Lower lobe of right lung (tissue), 2 donors: Measurements from ENCODE around the gene SH3BGRL2. TPM values are rescaled to one million over a fixed set of nuclear protein-coding genes. Genes with fewer than 3 reads are reported as not detected.

Source experiments
- ATAC-seq, 2 donors: fragments of 200-7000 bp; cut with Tn5 transposase; one replicate each; pipeline ENCODE4 v1.9.1; 2020 to 2022; ENCODE audit warnings: mild to moderate bottlenecking in 2 of 2, moderate library complexity in 2 of 2
- DNase-seq: peaks from one replicate; pipeline ENCODE4 v3.0.0-alpha.2; 2020
- H3K27ac ChIP-seq: fragments of 200-600 bp; one replicate; pipeline ENCODE4 v1.8.0; 2022
- H3K27me3 ChIP-seq: fragments of 200-600 bp; one replicate; pipeline ENCODE4 v1.8.0; 2022; ENCODE audit warnings: low read depth
- H3K36me3 ChIP-seq: fragments of 200-600 bp; one replicate; pipeline ENCODE4 v1.8.0; 2022; ENCODE audit warnings: mild to moderate bottlenecking
- H3K4me1 ChIP-seq: fragments of 200-600 bp; one replicate; pipeline ENCODE4 v1.8.0; 2022
- H3K4me3 ChIP-seq: fragments of 200-600 bp; one replicate; pipeline ENCODE4 v1.8.0; 2022; ENCODE audit warnings: mild to moderate bottlenecking
- H3K9me3 ChIP-seq: fragments of 200-600 bp; one replicate; pipeline ENCODE4 v1.8.0; 2022
- intact Hi-C: fragments of 100-400 bp; cut with DNase I; formaldehyde crosslinking; loops from one replicate; pipeline ENCODE4 v1.11.0; 2022
- total RNA-seq: library from RNA; stranded (reverse); fragmentation: NEBNext Ultra II Directional; extraction: Animal tissue kit (Norgen Biotek cat#: 25700); gene quantifications from one replicate; pipeline ENCODE4 v1.2.1, GENCODE V29; 2021
- TF ChIP-seq, protein P1 (sequence below): fragments of 200-600 bp; IDR thresholded peaks from one replicate; pipeline ENCODE4 v1.8.0; 2022; ENCODE audit warnings: antibody characterized with exemption, mild to moderate bottlenecking
- donor health status: DM: no; HTN: yes; CAD: no; lungs with severe emphysema.

The SH3BGRL2 gene
- total RNA-seq, 1 donor from 2014 or later: 28.9 TPM

DNA sequence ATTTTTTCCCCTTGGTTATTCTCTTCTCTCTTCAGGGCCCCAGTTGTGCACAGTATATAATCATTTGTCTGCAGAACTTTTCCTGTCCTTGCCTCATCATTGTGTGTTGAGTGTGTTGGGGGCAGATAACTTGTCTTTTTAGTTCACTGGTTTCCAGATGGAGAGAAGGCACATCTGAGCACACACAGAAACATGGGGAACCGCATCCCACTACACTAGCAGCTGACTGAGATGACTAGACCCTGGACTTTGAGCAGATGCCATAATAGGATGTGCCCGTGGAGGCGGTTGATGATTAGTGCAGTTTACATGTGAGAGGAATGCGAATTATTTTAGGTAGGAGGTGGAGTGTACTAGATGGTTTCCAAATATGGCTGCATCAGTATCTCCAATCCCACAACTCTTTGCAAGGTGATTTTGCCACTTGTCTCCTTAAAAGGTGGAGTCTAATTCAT, 26.5 kb upstream of the SH3BGRL2 start:
- H3K36me3 ChIP-seq: no peaks in the 10 kb centered on the region
- H3K4me3 ChIP-seq: no peak overlapping the region
- intact Hi-C loops: no loop called here
- no peaks in the 10 kb centered on the region for H3K9me3 ChIP-seq
- TF ChIP-seq, protein P1, sequence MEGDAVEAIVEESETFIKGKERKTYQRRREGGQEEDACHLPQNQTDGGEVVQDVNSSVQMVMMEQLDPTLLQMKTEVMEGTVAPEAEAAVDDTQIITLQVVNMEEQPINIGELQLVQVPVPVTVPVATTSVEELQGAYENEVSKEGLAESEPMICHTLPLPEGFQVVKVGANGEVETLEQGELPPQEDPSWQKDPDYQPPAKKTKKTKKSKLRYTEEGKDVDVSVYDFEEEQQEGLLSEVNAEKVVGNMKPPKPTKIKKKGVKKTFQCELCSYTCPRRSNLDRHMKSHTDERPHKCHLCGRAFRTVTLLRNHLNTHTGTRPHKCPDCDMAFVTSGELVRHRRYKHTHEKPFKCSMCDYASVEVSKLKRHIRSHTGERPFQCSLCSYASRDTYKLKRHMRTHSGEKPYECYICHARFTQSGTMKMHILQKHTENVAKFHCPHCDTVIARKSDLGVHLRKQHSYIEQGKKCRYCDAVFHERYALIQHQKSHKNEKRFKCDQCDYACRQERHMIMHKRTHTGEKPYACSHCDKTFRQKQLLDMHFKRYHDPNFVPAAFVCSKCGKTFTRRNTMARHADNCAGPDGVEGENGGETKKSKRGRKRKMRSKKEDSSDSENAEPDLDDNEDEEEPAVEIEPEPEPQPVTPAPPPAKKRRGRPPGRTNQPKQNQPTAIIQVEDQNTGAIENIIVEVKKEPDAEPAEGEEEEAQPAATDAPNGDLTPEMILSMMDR: no peak
- ATAC-seq (no peak), DNase-seq (no peak)
- no peaks in the 10 kb centered on the region for H3K4me1 ChIP-seq
- H3K27ac ChIP-seq: no peak overlapping the region
- H3K27me3 ChIP-seq: no peaks in the 10 kb centered on the region

DNA sequence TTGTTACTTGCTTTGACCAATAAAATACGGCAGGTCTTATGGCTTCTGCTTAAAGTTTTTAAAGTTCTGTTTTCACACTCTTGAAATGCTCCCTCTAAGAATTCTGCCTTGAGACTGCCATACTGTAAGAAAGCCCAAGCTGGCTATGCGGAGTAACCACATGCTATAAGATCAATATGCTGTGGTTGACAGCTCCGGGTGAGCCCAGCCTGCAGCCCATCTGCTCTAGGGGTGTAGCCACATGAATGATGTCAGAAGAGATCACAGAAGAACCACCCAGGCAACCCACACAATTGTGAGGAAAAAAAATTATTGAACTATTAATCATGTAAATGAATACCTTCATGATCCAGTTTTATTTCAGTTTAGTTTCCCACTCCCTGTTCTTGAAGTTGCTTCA, 26.1 kb upstream of the SH3BGRL2 start:
- intact Hi-C loops: no loop called here
- ATAC-seq: no peak
- no peaks in the 10 kb centered on the region for H3K9me3 ChIP-seq
- no peak overlapping the region for H3K4me3 ChIP-seq
- H3K27ac ChIP-seq: no peak overlapping the region
- no peaks in the 10 kb centered on the region for H3K36me3 ChIP-seq
- H3K4me1 ChIP-seq: no peaks in the 10 kb centered on the region
- DNase-seq: no peak
- TF ChIP-seq, protein P1: no peak
- H3K27me3 ChIP-seq: no peaks in the 10 kb centered on the region

DNA sequence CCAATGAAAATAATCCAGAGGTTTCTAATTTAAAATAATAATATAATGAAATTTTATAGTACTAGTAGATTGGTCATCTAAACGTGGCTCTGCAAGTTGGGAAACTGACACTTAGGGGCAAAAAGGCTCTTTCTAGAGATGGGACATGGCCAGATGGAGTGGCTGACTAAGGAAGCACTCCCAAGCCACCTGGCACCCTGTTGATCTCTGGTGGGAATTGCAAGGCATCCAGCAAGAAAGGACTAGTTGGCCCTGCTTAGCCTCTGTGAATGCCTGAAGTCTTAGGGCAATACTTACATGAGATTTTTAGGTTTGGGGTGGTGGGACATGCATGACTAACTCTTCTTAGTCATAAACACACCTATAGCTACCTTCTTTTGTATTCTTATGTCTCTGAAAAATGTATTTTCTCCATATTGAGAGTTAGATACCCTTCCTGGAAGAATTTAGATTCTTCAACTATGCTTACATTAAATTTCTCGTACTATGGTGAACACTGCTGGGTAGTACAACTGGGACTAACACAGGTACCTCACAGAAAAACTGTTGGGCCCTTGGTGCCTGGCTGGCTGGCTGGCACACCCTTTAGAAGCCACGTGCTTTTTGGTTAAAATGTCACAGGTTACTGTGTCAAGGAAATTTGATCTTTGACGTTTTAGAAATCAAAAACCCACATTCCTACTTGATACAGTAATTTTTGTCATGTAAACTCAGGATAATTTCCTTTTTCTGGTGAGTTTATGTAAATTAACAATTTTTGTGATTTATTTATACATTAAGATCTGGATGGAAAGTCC, 25.0 kb upstream of the SH3BGRL2 start:
- DNase-seq (no peak), ATAC-seq (no peak)
- Histone ChIP-seq H3K4me1 (no peaks in the 10 kb centered on the region), H3K27me3 (no peaks in the 10 kb centered on the region), H3K9me3 (no peaks in the 10 kb centered on the region), H3K36me3 (no peaks in the 10 kb centered on the region), H3K4me3 (no peak overlapping the region), H3K27ac (no peak overlapping the region)
- intact Hi-C loops: no loop called here
- TF ChIP-seq, protein P1: no peak

DNA sequence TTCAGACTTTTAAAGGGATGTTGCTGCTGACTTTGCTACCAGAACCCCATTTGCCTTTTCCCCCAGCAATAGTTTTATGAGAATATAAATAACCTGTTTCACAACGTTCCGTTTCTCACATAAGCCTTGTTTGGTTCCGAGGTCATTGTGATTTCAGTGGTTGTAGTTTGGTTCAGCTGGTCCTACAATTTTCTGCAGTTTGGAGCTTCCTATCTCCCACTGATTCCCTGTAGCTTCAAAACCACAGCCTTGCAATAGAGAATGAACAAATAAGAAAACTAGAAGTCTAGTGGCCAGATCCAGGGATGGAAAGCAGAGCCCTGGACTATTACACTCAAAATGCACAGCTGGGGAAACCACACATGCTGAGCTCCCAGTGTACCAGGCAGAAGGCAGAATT, 24.1 kb upstream of the SH3BGRL2 start:
- TF ChIP-seq, protein P1: no peak
- intact Hi-C loops: no loop called here
- Histone ChIP-seq H3K27me3 (no peaks in the 10 kb centered on the region), H3K36me3 (no peaks in the 10 kb centered on the region), H3K27ac (no peak overlapping the region), H3K4me1 (no peaks in the 10 kb centered on the region), H3K4me3 (no peak overlapping the region), H3K9me3 (no peaks in the 10 kb centered on the region)
- DNase-seq (no peak), ATAC-seq (no peak)

DNA sequence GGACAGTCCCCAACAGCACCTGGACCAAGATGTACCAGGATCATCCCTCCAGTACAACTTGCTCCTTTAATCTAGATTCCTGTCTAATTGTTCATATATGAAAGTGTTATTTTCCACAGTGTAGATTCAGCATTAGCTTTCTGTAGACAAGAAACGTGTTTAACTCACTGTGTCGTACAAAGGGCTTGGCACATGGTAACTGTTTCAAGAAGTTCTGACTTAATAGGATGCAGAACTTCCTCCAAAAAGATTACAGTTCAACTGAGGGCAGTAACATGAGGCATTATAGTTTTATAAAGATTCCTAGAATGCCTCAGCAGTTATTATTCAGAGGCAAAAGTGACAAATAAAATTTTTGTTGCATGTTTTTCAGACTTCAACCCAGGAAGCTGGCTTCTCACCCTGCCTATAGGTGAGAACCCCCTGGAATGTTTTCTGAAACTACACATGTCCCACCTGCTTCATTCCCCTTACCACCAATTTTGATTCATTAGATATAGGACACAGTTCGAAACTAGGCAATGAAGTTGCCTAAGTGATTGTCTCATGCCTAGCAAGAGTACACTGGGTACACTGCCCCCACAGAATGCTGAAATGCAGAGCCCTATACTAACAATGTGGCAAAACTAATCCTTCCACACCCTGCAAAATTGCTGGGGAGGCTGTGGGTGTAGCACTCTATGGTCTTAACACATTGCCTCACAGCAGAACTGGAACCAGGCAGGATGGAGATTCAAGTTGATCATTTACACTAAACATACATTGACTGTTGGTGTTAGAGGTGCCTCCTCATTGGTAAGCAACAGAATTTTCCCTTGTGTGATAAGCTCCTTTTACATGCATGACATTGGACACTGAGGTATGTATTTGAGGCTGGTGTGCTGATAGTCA, 22.6 kb upstream of the SH3BGRL2 start:
- Histone ChIP-seq H3K36me3 (no peaks in the 10 kb centered on the region), H3K9me3 (no peaks in the 10 kb centered on the region), H3K27me3 (no peaks in the 10 kb centered on the region), H3K4me3 (no peak overlapping the region), H3K27ac (no peak overlapping the region), H3K4me1 (no peaks in the 10 kb centered on the region)
- ATAC-seq: no peak
- intact Hi-C loops: no loop called here
- no peak for DNase-seq
- TF ChIP-seq, protein P1: no peak
